SK-N-SH treated with all-trans-retinoic acid at 6 μM for 48 hours (cell line): Measurements from ENCODE around the gene SLC25A33.

Experiments
- BACH2 ChIP-seq: fragments of 250-450 bp; sonication (Bioruptor Pico); IDR thresholded peaks from 2 replicates; pipeline ENCODE4 v1.9.0; 2021; ENCODE audit warnings: mild to moderate bottlenecking, borderline replicate concordance
- CSRNP3 ChIP-seq: fragments of 250-450 bp; sonication (Bioruptor Pico); IDR thresholded peaks from 2 replicates; pipeline ENCODE4 v1.5.1; 2021; ENCODE audit warnings: mild to moderate bottlenecking, moderate library complexity
- ESRRG ChIP-seq: fragments of 250-450 bp; sonication (Bioruptor Pico); IDR thresholded peaks from 2 replicates; pipeline ENCODE4 v1.6.1; 2021; ENCODE audit warnings: mild to moderate bottlenecking
- GLIS3 ChIP-seq: fragments of 250-450 bp; sonication (Bioruptor Pico); IDR thresholded peaks from 2 replicates; pipeline ENCODE4 v1.5.0; 2020; ENCODE audit warnings: mild to moderate bottlenecking, moderate library complexity
- OSR1 ChIP-seq: fragments of 250-450 bp; sonication (Bioruptor Pico); IDR thresholded peaks from 2 replicates; pipeline ENCODE4 v1.8.0; 2022; ENCODE audit warnings: moderate library complexity, mild to moderate bottlenecking, inconsistent platforms
- PATZ1 ChIP-seq: fragments of 250-450 bp; sonication (Bioruptor Pico); IDR thresholded peaks from 2 replicates; pipeline ENCODE4 v1.8.0; 2020; ENCODE audit warnings: mild to moderate bottlenecking, moderate library complexity, borderline replicate concordance
- POU6F1 ChIP-seq: fragments of 250-450 bp; sonication (Bioruptor Pico); IDR thresholded peaks from 2 replicates; pipeline ENCODE4 v1.8.0; 2021; ENCODE audit warnings: low read depth, mild to moderate bottlenecking, moderate library complexity, borderline replicate concordance
- RARB ChIP-seq: fragments of 250-450 bp; sonication (Bioruptor Pico); IDR thresholded peaks from 2 replicates; pipeline ENCODE4 v1.8.0; 2021; ENCODE audit warnings: mild to moderate bottlenecking, moderate library complexity
- TCF4 ChIP-seq: fragments of 250-450 bp; sonication (Bioruptor Pico); IDR thresholded peaks from 2 replicates; pipeline ENCODE4 v1.8.0; 2021; ENCODE audit warnings: mild to moderate bottlenecking, moderate library complexity, borderline replicate concordance
- TOX ChIP-seq: fragments of 250-450 bp; sonication (Bioruptor Pico); IDR thresholded peaks from 2 replicates; pipeline ENCODE4 v1.8.0; 2021; ENCODE audit warnings: mild to moderate bottlenecking, moderate library complexity, borderline replicate concordance
- TSHZ2 ChIP-seq: fragments of 250-450 bp; sonication (Bioruptor Pico); IDR thresholded peaks from 2 replicates; pipeline ENCODE4 v1.5.0; 2020; ENCODE audit warnings: mild to moderate bottlenecking, moderate library complexity
- ZFP3 ChIP-seq: fragments of 250-450 bp; sonication (Bioruptor Pico); IDR thresholded peaks from 2 replicates; pipeline ENCODE4 v1.5.0; 2020; ENCODE audit warnings: mild to moderate bottlenecking, moderate library complexity
- ZNF70 ChIP-seq: fragments of 450-650 bp; formaldehyde crosslinking; IDR thresholded peaks from 2 replicates; pipeline ENCODE4 v1.5.0; 2020; ENCODE audit warnings: mild to moderate bottlenecking, moderate library complexity

GRCh38 chr1:9612871-9613624, 73.8 kb downstream of the SLC25A33 start:
- TF ChIP-seq TSHZ2 (CRISPR knock-in tag) = no peak
- no peak for TF ChIP-seq CSRNP3 (CRISPR knock-in tag)
- no peak for TF ChIP-seq TCF4 (CRISPR knock-in tag)
- TF ChIP-seq ZNF70 = no peak
- no peak for TF ChIP-seq BACH2 (CRISPR knock-in tag)
- no peak for TF ChIP-seq POU6F1 (CRISPR knock-in tag)
- TF ChIP-seq TOX = no peak
- TF ChIP-seq ESRRG = no peak
- no peak for TF ChIP-seq RARB (CRISPR knock-in tag)
- TF ChIP-seq OSR1 (CRISPR knock-in tag) = no peak
- TF ChIP-seq GLIS3 (CRISPR knock-in tag) = no peak
- no peak for TF ChIP-seq ZFP3 (CRISPR knock-in tag)
- TF ChIP-seq PATZ1 (CRISPR knock-in tag) = no peak
